ENCODE measurements around the gene ACOX2. TPM values are rescaled to one million over a fixed set of nuclear protein-coding genes. Genes with fewer than 3 reads are reported as not detected.

ACOX2 gene
- total RNA-seq, 1 donor = 28.6 TPM

- no peaks in the 10 kb centered on the region for H3K79me2 ChIP-seq (ENCODE audit: insufficient read depth, low read length)
- no peak overlapping the region for H3K4me3 ChIP-seq (ENCODE audit: insufficient read depth, low read length)
- no peaks in the 10 kb centered on the region for H4K20me1 ChIP-seq (ENCODE audit: insufficient read depth, low read length)
- H3K27me3 ChIP-seq (ENCODE audit: insufficient read depth, low read length) = no peaks in the 10 kb centered on the region
- H3K36me3 ChIP-seq (ENCODE audit: insufficient read depth, low read length) = peaks cover 18% of the 10 kb centered on the region
- no peak overlapping the region for H3K27ac ChIP-seq (ENCODE audit: low read depth, low read length)
- DNase-seq (ENCODE audit: insufficient read length, low spot score, missing footprints) = no peak
- peaks cover 6% of the 10 kb centered on the region for H3K4me1 ChIP-seq (ENCODE audit: insufficient read depth, low read length)
- no peak overlapping the region for H2AFZ ChIP-seq (ENCODE audit: low read length)
- H3K9me3 ChIP-seq (ENCODE audit: low read depth, low read length) = no peaks in the 10 kb centered on the region
- TF ChIP-seq CTCF (IDR thresholded peaks at IDR 0.05; ENCODE audit: extremely low read depth, low read depth, low read length) = no peak
- H3K4me2 ChIP-seq (ENCODE audit: insufficient read depth, low read length) = no peak overlapping the region
Observed at GRCh38 chr3:58522759-58523425, 14.1 kb downstream of the ACOX2 start.

- no peak overlapping the region for H3K4me2 ChIP-seq (ENCODE audit: insufficient read depth, low read length)
- no peak for TF ChIP-seq CTCF (IDR thresholded peaks at IDR 0.05; ENCODE audit: extremely low read depth, low read depth, low read length)
- no peaks in the 10 kb centered on the region for H3K79me2 ChIP-seq (ENCODE audit: insufficient read depth, low read length)
- H3K4me3 ChIP-seq (ENCODE audit: insufficient read depth, low read length) = no peak overlapping the region
- H3K27me3 ChIP-seq (ENCODE audit: insufficient read depth, low read length) = no peaks in the 10 kb centered on the region
- no peak overlapping the region for H3K27ac ChIP-seq (ENCODE audit: low read depth, low read length)
- no peak overlapping the region for H2AFZ ChIP-seq (ENCODE audit: low read length)
- DNase-seq (ENCODE audit: insufficient read length, low spot score, missing footprints) = no peak
- H3K9me3 ChIP-seq (ENCODE audit: low read depth, low read length) = no peaks in the 10 kb centered on the region
- H3K4me1 ChIP-seq (ENCODE audit: insufficient read depth, low read length) = peaks cover 6% of the 10 kb centered on the region
- H4K20me1 ChIP-seq (ENCODE audit: insufficient read depth, low read length) = no peaks in the 10 kb centered on the region
- H3K36me3 ChIP-seq (ENCODE audit: insufficient read depth, low read length) = peaks cover 19% of the 10 kb centered on the region
Observed at GRCh38 chr3:58521917-58522631, 14.9 kb downstream of the ACOX2 start.

GRCh38 chr3:58521336-58521670 is 15.7 kb downstream of the ACOX2 start:
- H3K27ac ChIP-seq (ENCODE audit: low read depth, low read length) = no peak overlapping the region

More at GRCh38 chr3:58521336-58521670, 15.7 kb downstream of the ACOX2 start:
- Histone ChIP-seq H3K36me3 (ENCODE audit: insufficient read depth, low read length) (peaks cover 21% of the 10 kb centered on the region), H3K4me1 (ENCODE audit: insufficient read depth, low read length) (peaks cover 1% of the 10 kb centered on the region), H3K4me2 (ENCODE audit: insufficient read depth, low read length) (no peak overlapping the region), H3K79me2 (ENCODE audit: insufficient read depth, low read length) (no peaks in the 10 kb centered on the region), H4K20me1 (ENCODE audit: insufficient read depth, low read length) (no peaks in the 10 kb centered on the region), H3K9me3 (ENCODE audit: low read depth, low read length) (no peaks in the 10 kb centered on the region), H2AFZ (ENCODE audit: low read length) (no peak overlapping the region), H3K27me3 (ENCODE audit: insufficient read depth, low read length) (no peaks in the 10 kb centered on the region), H3K4me3 (ENCODE audit: insufficient read depth, low read length) (no peak overlapping the region)
- TF ChIP-seq CTCF (IDR thresholded peaks at IDR 0.05; ENCODE audit: extremely low read depth, low read depth, low read length) = no peak
- peak; percentile 50 for DNase-seq (ENCODE audit: insufficient read length, low spot score, missing footprints)
